HG03097 (cell line): Measurements from ENCODE around the gene APBA1.

Source experiments
- ATAC-seq: cut with Tn5 transposase; IDR thresholded peaks from one replicate; pipeline ENCODE4 v1.9.1; 2021; ENCODE audit not compliant: unreplicated experiment, low FRiP score

APBA1 gene

DNA sequence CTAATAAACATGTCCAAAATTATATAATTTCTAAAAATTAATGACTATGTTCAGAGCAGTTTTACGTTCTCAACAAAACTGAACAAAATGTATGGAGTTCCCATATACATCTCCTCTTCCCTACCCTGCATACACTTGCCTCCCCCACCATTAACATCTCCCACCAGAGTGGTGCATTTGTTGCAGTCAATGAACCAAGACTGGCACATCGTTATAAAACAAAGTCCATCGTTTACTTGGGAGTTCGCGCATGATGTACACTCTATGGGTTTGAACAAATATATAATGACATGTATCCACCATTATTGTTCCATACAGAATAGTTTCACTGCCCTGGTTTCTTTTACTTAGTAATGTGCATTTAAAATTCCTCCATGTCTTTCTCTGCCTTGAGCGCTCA is 130.1 kb downstream of the APBA1 start:
- ATAC-seq: no peak

DNA sequence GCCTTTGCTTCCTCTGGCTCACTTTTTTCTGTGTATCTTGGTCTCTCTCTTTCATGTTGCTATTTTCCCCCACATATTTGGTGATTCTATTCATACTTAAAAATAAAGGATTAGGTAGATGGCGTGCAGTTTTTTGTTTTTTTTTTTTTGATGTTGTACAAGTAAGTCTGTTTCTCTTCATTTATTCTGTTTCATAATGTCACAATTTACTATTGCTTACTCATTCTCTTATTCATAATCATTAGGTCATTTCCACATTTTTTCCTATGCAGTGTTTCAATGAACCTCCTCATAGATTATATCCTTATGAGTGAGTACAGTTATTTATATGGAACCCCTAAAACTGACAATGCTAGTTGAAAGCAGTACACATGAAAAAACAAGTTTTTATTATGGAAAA is 136.3 kb downstream of the APBA1 start:
- no peak for ATAC-seq

GRCh38 chr9:69535286-69535832 is 136.8 kb downstream of the APBA1 start:
- ATAC-seq: no peak

GRCh38 chr9:69532396-69532795 is 139.8 kb downstream of the APBA1 start:
- no peak for ATAC-seq

- no peak for ATAC-seq
Observed at GRCh38 chr9:69527454-69527853, 144.7 kb downstream of the APBA1 start.

DNA sequence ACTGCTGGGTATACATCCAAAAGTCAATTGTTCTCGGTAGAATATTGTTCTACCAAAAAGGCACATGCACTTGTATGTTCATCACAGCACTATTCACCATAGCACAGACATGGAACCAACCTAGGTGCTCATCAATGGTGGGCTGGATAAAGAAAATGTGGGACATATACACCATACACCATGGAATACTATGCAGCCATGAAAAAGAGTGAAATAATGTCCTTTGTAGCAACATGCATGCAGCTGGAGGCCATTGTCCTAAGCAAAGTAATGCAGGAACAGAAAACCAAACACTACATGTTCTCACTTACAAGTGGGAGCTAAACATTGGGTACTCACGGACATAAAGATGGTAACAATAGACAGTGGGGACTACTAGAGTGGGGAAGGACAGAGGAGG is 145.5 kb downstream of the APBA1 start:
- ATAC-seq: no peak

GRCh38 chr9:69519470-69520240 is 152.5 kb downstream of the APBA1 start:
- ATAC-seq: peak; percentile 86

GRCh38 chr9:69516353-69517322 is 155.5 kb downstream of the APBA1 start:
- ATAC-seq: no peak

DNA sequence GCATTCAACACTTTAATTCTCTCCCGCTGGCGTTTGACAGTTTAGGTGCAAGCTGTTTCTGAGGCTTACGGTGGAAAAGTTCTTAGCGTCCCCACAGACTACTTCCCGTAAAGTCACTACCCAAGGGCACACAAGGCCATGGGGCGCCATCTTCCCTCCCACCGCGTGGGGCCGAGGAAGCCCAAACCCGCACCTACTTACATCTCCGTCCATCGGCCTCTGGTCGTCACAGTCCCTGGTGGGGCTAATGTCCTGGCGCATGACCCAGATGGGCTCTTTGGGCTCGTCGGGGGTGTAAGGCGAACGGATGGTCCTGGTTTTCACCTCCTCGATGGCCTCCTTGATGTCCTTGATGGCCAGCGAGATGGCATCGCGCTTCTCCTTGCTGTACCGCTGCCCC is 156.4 kb downstream of the APBA1 start:
- ATAC-seq: no peak

DNA sequence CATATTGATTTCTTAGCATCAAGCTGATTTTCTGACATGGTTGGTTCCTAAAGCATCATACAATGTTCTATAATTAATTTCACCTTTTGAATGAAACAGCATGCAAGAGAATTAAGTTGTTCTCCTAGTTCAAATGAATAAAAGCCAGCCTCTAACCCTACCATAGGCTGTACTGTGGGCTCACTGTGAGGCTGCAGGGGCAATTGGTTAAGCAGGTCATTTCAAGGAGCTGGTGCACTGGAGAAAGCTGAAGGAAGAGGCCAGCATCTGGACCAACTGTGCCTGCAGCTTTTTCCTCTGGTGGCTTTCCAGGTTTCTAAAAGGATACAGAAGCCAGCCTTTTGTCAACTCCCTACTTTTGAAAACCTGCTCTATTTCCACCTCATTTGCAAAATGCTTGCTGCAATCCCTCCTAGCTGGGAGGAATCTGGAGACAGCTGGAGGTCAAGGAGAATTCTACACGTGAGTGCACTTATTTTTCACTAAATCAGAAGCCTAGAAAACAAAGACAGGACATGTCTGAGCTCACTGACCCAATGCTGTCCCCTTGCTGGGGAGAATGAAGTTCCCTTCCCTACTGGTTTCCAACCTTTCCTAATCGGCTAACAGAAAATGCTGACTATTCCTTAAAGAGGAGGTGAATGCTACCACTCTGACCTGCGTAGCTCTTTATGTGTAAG is 158.9 kb downstream of the APBA1 start:
- no peak for ATAC-seq

DNA sequence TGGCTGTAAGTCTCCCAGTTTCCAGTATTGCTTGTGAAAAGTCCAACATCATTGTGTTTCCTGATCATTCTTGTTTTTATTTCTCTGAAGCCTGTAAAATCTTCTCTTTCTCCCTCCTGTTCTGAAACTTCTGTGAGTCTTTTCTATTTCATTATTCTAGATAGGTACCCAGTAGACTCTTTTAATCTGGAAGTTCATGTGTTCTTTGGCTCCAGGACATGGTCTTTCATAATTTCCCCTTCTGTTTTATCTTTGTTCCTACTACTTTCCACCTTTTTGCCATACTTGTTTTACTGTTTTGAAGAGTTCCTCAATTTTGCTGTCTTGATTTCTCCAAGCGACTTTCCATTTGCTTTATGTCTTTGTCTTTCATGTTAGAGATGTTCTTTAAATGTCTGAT is 168.1 kb downstream of the APBA1 start:
- no peak for ATAC-seq

GRCh38 chr9:69502671-69503301 is 169.4 kb downstream of the APBA1 start:
- no peak for ATAC-seq

DNA sequence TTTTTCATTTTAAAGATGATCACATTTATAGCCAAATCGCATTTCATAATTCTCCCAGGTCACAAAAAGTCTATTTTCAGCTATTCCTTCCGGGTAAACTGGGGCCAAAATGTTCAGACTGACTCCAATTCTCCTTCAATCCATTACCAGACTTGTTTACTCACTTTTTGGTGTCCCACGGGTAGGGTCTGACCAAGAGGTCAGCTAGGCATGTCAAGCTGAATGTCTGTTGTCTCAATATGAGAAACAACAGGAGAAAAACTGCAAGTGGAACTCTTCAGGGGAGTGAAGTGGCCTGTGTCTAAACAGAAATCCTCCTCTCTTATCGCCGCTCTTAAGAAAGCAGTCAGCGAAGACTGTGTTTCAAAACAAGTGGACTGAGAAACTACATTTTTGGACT is 171.3 kb downstream of the APBA1 start:
- no peak for ATAC-seq

- no peak for ATAC-seq
Observed at GRCh38 chr9:69499959-69500358, 172.2 kb downstream of the APBA1 start.

GRCh38 chr9:69499407-69499806 is 172.8 kb downstream of the APBA1 start:
- no peak for ATAC-seq

DNA sequence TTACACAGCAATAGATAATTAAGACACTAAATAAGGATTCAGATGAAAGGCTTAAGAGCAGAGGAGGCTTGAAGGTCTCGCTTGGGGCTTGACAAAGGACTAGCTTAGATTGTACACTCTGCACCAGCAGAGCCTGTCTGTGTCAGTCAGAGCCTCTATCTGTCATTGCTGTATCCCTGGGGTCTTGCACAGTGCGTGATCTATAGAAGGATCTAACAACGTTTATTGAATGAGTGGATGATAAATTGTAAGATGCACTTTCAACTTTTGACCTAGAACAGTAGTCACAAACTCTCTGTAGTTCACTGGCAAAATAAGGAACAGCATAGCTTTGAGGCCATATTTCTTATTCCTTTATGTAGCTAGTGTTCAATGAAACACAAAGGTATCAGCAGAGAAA is 173.7 kb downstream of the APBA1 start:
- ATAC-seq: no peak

DNA sequence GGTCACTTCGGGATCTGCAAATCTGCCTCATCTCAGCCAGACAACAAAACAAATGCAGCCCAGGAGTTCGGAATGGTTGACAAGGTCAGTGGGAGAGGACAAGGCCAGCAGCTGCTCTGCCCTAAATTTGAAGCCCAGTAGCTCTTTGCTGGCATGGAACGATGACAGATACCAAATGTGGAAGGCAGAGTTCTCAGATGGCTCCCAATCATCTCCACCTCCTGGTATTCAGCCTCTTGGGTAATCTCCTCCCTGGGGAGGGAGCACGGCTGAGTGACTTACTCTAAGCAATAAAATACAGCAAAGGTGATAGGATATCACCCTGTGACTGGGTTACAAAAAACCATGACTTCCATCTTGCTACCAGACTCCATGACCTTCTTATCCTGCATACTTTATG is 174.4 kb downstream of the APBA1 start:
- no peak for ATAC-seq

- no peak for ATAC-seq
Observed at GRCh38 chr9:69496846-69497450, 175.2 kb downstream of the APBA1 start.

DNA sequence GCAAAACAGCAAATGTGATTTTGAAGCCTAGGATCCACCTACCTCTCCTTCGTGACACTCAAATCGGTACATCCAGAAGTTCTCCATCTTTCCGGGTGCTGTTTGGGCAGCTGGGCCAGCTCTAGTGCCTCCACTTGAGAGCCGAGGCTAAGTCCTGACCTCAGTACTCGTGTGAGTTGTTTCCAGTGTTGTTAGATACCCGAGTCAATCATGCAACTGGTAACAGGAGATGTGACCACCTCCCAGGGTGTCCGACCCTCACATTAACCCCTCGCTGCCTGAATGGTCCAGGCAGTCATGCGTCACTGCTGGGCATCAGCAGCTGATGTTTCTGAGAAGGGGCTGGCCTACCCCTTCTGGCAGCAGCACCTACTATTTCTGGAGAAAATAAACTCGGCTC is 176.9 kb downstream of the APBA1 start:
- no peak for ATAC-seq

GRCh38 chr9:69494763-69495162 is 177.4 kb downstream of the APBA1 start:
- ATAC-seq: no peak
